ENCODE measurements around the gene RNF208.

The RNF208 gene

GRCh38 chr9:137172901-137173795 lies 48.9 kb downstream of the RNF208 start:
- no peak for DNase-seq

- no peak for DNase-seq
These were observed 50.7 kb downstream of the RNF208 start for GRCh38 chr9:137171149-137171900.

- DNase-seq: no peak
These were observed 51.4 kb downstream of the RNF208 start for GRCh38 chr9:137170486-137171148.
